NOMO-1 treated with dmso at 0.1 percent for 144 hours (cell line): ENCODE results near the gene SPTBN5.
"Not testable (repeated sequence)": the region's sequence is repeated elsewhere in the genome, so short reads cannot be mapped to it uniquely, and the experiment has no call there.

Source experiments
- DNase-seq: peaks from one replicate; lab custom pipeline; 2025; ENCODE audit not compliant: unreplicated experiment; lab: John Stamatoyannopoulos, UW

SPTBN5 gene

DNA sequence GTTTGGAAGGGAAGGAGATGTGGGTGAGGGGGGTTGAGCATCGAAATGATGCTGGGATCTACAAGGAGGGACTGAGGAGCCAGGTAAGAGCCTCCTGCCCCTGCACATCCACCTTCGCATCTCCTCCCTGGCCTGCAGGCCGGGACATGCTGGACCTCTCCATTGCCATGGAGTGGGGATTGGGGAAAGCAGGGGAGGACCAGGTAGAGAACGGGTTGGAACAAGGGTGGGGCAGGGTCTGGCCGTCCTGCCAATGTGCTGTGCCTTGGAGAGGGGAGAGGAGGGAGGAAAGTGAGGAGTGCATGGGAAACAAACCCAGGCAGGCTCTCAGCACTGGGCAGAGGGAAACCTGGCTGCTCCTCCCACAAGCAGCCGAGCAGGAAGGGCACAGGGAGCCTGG is 44.6 kb downstream of the SPTBN5 start:
- DNase-seq, result no peak

GRCh38 chr15:41848631-41849030 is 45.2 kb downstream of the SPTBN5 start:
- DNase-seq, result no peak

DNA sequence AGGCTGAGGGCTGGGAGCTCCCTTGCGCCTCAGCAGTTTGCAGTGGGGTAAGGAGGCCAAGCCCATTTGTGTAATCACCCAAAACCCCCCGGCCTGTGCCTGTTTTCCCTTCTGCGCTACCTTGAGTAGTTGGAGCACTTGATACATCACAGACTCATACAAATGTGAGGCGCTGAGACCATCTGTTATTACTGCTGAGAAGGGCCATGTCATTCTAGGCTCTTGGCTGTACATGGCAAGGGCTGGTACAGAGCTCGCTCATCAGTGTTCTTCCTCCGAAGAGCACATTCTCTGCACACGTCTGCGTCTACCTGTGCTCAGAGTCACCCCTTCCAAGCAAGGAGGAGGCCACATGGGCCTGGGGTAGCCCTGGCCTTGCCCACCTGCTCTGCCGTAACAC is 45.9 kb downstream of the SPTBN5 start:
- no peak for DNase-seq

DNA sequence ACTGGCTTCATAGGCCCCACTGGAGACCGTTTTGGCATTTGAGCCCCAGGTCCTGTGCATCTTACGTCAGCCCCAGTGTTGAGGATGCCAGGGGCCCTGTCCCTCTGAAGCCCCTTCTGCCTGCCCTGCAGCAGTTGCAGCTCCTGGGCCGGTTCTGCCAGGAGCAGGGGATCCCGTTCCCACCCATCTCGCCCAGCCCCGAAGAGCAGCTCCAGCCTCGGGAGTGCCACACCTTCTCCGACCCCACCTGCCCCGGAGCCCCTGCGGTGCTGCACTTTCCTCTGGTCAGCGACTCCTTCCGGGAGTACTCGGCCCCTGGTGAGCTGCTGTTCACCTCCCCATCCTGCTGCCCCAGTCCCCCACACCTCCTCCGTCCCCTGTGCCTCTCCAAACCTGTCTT is 46.6 kb downstream of the SPTBN5 start:
- no peak for DNase-seq

DNA sequence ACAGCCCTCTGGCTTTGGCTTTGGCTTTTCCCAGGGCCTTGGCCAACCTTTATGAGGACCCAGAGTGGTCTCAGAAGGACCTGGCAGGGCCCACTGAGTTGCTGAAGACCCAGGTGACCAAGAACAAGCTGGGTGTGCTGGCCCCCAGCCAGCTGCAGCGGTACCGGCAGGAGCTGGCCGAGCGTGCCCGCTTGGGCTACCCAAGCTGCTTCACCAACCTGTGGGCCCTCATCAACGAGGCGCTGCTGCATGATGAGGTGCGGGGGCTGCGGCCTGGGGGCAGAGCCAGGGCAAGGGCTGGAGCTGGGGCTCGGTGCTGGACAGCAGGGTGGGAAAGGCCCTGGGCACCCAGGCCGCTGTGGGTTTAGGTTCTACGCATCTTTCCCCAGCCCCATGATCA is 49.0 kb downstream of the SPTBN5 start:
- DNase-seq, result no peak

DNA sequence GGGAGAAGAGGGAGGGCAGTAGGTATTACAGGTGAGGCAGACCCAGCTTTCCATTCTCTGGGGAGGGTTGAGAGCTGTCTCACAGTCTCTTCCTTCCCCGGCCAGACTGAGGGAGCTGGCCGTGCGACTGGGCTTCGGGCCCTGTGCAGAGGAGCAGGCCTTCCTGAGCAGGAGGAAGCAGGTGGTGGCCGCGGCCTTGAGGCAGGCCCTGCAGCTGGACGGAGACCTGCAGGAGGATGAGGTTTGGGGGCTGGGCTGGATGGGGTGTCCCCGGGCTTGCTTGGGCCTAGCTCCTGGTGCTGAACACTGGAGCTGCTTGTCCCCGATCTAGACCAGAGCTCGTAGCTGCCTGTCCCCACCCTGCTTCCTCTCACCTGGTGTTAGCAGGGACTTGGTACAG is 50.3 kb downstream of the SPTBN5 start:
- DNase-seq, result no peak

DNA sequence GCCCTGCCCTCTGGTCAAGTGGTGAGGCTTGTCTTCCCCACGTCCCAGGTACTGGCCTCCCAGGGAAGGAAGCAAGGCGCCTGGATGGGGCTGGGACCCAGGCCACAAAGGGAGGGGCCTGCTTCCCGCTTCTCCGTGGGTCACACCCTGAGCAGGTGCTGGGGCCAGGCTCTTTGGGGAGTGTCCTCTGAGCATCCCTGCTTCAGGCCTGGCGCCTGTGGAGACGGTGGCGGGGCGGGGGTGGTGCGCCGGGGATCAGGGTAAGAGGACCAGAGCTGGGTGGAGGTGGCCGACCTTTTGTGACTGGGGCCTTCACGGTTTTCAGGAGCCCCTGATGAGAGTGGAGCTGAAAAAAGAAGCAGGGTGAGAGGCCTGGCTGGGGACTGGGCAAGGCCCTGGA is 51.6 kb downstream of the SPTBN5 start:
- DNase-seq, result no peak

DNA sequence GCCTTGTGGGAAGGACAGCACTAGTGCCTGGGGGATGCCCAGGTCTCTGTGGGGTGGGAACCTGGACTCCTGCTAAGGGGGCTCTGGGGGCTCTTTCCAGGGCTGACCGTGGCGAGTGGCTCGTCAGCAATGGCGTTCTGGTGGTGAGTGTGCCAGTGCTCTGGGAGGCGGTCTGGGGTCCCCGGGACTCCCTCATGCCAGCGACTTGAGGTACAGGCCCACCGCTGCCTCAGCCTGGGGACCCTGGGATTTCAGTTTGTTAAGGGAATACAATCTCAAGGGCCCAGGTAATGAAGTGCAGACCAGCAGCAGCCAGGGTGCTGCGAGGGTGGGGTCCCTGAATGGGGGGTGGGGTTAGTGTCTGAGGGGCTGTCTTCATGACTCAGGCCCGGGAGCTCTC is 52.7 kb downstream of the SPTBN5 start:
- no peak for DNase-seq

GRCh38 chr15:41840673-41841072 is 53.2 kb downstream of the SPTBN5 start:
- DNase-seq, result no peak

GRCh38 chr15:41839781-41840491 is 53.9 kb downstream of the SPTBN5 start:
- no peak for DNase-seq

- no peak for DNase-seq
Measured at GRCh38 chr15:41838400-41838897, 55.4 kb downstream of the SPTBN5 start, which contains the start of gene PLA2G4B. Gene PLA2G4B, plus strand, starts transcription at chr15:41838847. Its CDS starts 67 bp downstream, at chr15:41838914.

- DNase-seq, result no peak
Measured at GRCh38 chr15:41836713-41837454, 57.0 kb downstream of the SPTBN5 start.

- DNase-seq, result no peak
Measured at GRCh38 chr15:41836073-41836472, 57.8 kb downstream of the SPTBN5 start.

GRCh38 chr15:41834096-41834495 is 59.8 kb downstream of the SPTBN5 start:
- DNase-seq, result no peak

GRCh38 chr15:41832875-41833274 is 61.0 kb downstream of the SPTBN5 start:
- no peak for DNase-seq

DNA sequence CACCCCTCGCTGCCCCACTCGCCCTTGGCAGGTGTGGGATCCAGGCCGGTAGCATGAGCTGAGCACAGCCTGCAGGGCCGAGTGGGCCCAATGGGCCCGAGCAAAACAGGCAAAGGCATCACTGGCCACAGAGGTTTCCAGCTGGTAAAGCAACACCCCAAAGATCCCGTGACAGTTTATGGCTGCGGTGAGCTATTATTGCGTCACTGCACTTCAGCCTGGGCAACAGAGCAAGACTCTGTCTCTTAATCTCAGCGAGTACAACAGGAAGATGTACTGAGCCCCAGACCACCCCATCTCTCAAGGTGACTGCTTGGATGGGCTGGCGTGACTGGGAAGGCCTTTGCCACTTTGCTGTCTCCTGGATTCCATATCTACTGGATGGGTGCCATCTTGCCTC is 61.6 kb downstream of the SPTBN5 start:
- no peak for DNase-seq

GRCh38 chr15:41831291-41831690 is 62.6 kb downstream of the SPTBN5 start:
- not testable (repeated sequence) for DNase-seq

- DNase-seq, result no peak
Measured at GRCh38 chr15:41829959-41830646, 63.8 kb downstream of the SPTBN5 start.

DNA sequence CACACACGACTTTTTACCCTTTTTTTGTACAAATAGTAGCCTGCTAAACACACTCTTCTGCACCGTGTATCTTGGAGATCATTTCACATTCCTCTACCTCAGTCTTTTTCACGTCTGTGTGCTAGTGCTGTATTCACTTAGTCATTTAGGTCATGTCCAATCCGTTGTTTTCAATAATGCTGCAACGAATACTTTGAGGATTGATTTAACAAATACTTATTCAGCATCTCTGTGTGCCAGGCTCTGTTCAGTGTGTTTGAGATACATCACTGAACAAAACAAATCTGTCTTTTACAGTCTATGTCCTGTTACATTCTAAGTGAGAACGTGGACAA is 65.1 kb downstream of the SPTBN5 start:
- no peak for DNase-seq

GRCh38 chr15:41827880-41828806 is 65.7 kb downstream of the SPTBN5 start, which contains the start of gene JMJD7:
Gene JMJD7, plus strand, starts transcription at chr15:41828092. Its CDS starts 33 bp downstream, at chr15:41828125.
- DNase-seq, result peak; percentile 59
